ENCODE results near the gene ATP6V0A4.

GRCh38 chr7:138716889-138717288 is 81.1 kb downstream of the ATP6V0A4 start:
- TF ChIP-seq CTCF (conservative IDR thresholded peaks at IDR 0.05; ENCODE audit: low read depth, low read length) (no peak), EZH2 (IDR thresholded peaks at IDR 0.05; ENCODE audit: borderline replicate concordance, low read depth, low read length, poor library complexity, severe bottlenecking) (no peak)

Measured in A673 (cell line).